MM.1S (cell line): Measurements from ENCODE around the gene FAM32A.

Experiments used
- DNase-seq: peaks from one replicate; pipeline ENCODE4 v3.0.0-alpha.2; 2015
- H2AFZ ChIP-seq: fragments of 300-600 bp; sonication (generic); 2 replicates; pipeline ENCODE4 v1.6.0; 2016; ENCODE audit warnings: antibody characterized with exemption, low read length
- H3F3A ChIP-seq: fragments of 300-600 bp; sonication (generic); 2 replicates; pipeline ENCODE4 v1.6.1; 2016; ENCODE audit warnings: mild to moderate bottlenecking, antibody characterized with exemption, low read length, moderate library complexity, mixed read lengths; ENCODE audit not compliant: insufficient read depth
- H3K27ac ChIP-seq: fragments of 300-600 bp; sonication (generic); 2 replicates; pipeline ENCODE4 v1.5.1; 2016; ENCODE audit warnings: mild to moderate bottlenecking, low read length
- H3K27me3 ChIP-seq: fragments of 300-600 bp; sonication (generic); replicated peaks from 2 replicates; pipeline ENCODE4 v1.6.0; 2016; ENCODE audit warnings: low read length; ENCODE audit not compliant: insufficient read depth
- H3K36me3 ChIP-seq: fragments of 300-600 bp; sonication (generic); replicated peaks from 2 replicates; pipeline ENCODE4 v1.6.1; 2016; ENCODE audit warnings: mild to moderate bottlenecking, low read length, mixed read lengths; ENCODE audit not compliant: insufficient read depth
- H3K4me1 ChIP-seq: fragments of 300-600 bp; sonication (generic); 2 replicates; pipeline ENCODE4 v1.6.1; 2016; ENCODE audit warnings: low read length, mixed read lengths
- H3K4me2 ChIP-seq: fragments of 300-600 bp; sonication (generic); 2 replicates; pipeline ENCODE4 v1.6.0; 2016; ENCODE audit warnings: low read depth, low read length
- H3K4me3 ChIP-seq: fragments of 300-600 bp; sonication (generic); 2 replicates; pipeline ENCODE4 v1.5.1; 2016; ENCODE audit warnings: low read length, mixed read lengths
- H3K79me2 ChIP-seq: fragments of 300-600 bp; sonication (generic); 2 replicates; pipeline ENCODE4 v1.6.1; 2016; ENCODE audit warnings: mixed run types, low read length, mixed read lengths
- H3K9ac ChIP-seq: fragments of 300-600 bp; sonication (generic); 2 replicates; pipeline ENCODE4 v1.6.1; 2016; ENCODE audit warnings: low read length, mixed read lengths
- H3K9me2 ChIP-seq: fragments of 300-600 bp; sonication (generic); replicated peaks from 2 replicates; pipeline ENCODE4 v1.6.1; 2016; ENCODE audit warnings: mild to moderate bottlenecking, low read length, mixed read lengths; ENCODE audit not compliant: insufficient read depth
- H3K9me3 ChIP-seq: fragments of 300-600 bp; sonication (generic); replicated peaks from 2 replicates; pipeline ENCODE4 v1.6.1; 2016; ENCODE audit warnings: mild to moderate bottlenecking, low read length, mixed read lengths; ENCODE audit not compliant: insufficient read depth
- H4K20me1 ChIP-seq: fragments of 300-600 bp; sonication (generic); 2 replicates; pipeline ENCODE4 v1.6.1; 2016; ENCODE audit warnings: mild to moderate bottlenecking, low read length, moderate library complexity, mixed read lengths; ENCODE audit not compliant: insufficient read depth
- EZH2 ChIP-seq: fragments of 300-600 bp; sonication (generic); optimal IDR thresholded peaks from 2 replicates; pipeline ENCODE3; 2017; ENCODE audit warnings: low read depth, mild to moderate bottlenecking, antibody characterized with exemption, low read length, mixed read lengths
- EZH2phosphoT487 ChIP-seq: fragments of 300-600 bp; sonication (generic); IDR thresholded peaks from 2 replicates; pipeline ENCODE4 v1.6.1; 2018; ENCODE audit warnings: antibody characterized with exemption, low read length
- TF ChIP-seq, protein P1 (sequence below): fragments of 300-600 bp; sonication (generic); IDR thresholded peaks from 2 replicates; pipeline ENCODE4 v1.5.1; 2016; ENCODE audit warnings: antibody characterized with exemption, low read length, mixed read lengths

The FAM32A gene

DNA sequence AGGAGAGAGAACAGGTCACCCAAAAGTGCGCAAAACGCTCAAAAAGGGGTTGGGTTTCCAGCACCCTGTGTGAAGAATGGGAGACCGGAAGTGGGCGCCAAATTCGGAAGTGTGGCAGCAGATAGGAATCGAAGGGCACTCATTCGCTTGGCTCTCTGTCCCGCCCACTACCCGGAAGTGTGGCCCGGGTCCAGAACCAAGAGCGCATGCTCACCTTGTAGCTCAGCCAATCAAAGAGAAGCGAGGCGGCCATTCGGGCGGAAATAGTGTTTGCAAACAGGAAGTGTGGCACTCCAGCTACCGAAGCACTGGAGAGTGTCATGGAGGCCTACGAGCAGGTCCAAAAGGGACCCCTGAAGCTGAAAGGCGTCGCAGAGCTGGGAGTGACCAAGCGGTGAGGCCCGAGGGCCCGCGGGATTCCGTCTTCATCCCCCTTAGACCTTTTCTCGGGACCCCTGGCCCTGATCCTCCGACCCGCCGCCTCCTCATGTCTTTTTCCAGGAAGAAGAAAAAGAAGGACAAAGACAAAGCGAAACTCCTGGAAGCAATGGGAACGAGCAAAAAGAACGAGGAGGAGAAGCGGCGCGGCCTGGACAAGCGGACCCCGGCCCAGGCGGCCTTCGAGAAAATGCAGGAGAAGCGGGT, at the start of gene FAM32A:
Gene FAM32A (plus strand): TSS at position 288 of the 645 bp plus-strand sequence. CDS start 33 bp downstream, at position 321.
- DNase-seq: peak; percentile 99
- H3K36me3 ChIP-seq: peaks cover 1% of the 10 kb centered on the region; the same call in 1 of the 2 replicates
- peaks cover 29% of the 10 kb centered on the region for H3K79me2 ChIP-seq
- H4K20me1 ChIP-seq: no peaks in the 10 kb centered on the region
- no peaks in the 10 kb centered on the region for H3K9me3 ChIP-seq
- peak within 1 kb of the TSS; percentile 18; the same call in 1 of the 2 replicates for H3K27ac ChIP-seq
- H3F3A ChIP-seq: peaks cover 12% of the 10 kb centered on the region
- no peaks in the 10 kb centered on the region for H3K4me1 ChIP-seq
- H2AFZ ChIP-seq: peak within 1 kb of the TSS; percentile 92
- H3K9me2 ChIP-seq: no peaks in the 10 kb centered on the region
- peak within 1 kb of the TSS; percentile 97 for H3K4me2 ChIP-seq
- TF ChIP-seq EZH2phosphoT487 (no peak), EZH2 (no peak)
- TF ChIP-seq, protein P1, sequence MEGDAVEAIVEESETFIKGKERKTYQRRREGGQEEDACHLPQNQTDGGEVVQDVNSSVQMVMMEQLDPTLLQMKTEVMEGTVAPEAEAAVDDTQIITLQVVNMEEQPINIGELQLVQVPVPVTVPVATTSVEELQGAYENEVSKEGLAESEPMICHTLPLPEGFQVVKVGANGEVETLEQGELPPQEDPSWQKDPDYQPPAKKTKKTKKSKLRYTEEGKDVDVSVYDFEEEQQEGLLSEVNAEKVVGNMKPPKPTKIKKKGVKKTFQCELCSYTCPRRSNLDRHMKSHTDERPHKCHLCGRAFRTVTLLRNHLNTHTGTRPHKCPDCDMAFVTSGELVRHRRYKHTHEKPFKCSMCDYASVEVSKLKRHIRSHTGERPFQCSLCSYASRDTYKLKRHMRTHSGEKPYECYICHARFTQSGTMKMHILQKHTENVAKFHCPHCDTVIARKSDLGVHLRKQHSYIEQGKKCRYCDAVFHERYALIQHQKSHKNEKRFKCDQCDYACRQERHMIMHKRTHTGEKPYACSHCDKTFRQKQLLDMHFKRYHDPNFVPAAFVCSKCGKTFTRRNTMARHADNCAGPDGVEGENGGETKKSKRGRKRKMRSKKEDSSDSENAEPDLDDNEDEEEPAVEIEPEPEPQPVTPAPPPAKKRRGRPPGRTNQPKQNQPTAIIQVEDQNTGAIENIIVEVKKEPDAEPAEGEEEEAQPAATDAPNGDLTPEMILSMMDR: no peak
- H3K27me3 ChIP-seq: no peaks in the 10 kb centered on the region
- peak within 1 kb of the TSS; percentile 93 for H3K4me3 ChIP-seq
- peak within 1 kb of the TSS; percentile 86 for H3K9ac ChIP-seq

DNA sequence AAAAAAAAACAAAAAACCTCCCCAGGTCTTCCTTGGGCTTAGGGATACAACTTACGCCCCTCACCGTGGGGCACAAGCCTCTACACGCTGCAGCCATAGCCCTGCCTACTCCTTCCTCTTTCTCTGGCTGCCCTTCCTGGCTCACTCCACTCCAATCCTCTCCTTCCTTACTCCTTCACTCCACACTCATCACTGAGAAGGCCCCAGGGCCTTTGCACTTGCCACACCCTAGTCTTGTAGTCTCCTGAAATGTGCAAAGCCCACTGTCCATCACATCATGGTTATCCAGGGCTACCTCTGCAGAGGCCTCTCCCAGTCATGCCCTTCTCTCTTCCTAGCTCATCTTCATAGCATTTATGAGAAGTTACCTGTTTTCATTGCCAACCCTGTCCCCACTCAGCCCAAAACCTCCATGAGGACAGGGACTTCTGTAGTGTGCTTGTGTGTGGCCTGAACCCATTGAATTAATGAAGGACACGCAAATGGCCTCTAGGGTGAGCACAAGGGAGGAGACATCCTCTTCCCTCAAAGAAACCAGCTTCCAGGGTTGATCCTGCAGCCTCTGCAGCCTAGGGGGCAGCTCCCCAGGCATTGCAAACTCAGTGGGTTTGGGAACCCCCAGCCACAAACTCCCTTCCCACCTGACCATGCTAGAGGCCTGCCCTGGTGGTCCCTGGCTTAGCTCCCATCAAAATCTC, 49.6 kb upstream of the FAM32A start:
- Histone ChIP-seq H3K27me3 (no peaks in the 10 kb centered on the region), H3K9ac (no peak overlapping the region), H3K9me2 (no peaks in the 10 kb centered on the region), H3K36me3 (peaks cover 12% of the 10 kb centered on the region), H3K79me2 (peaks cover 31% of the 10 kb centered on the region), H3F3A (peaks cover 47% of the 10 kb centered on the region), H4K20me1 (no peaks in the 10 kb centered on the region), H3K9me3 (no peaks in the 10 kb centered on the region), H3K4me3 (no peak overlapping the region), H3K27ac (peak overlapping the region; percentile 92; the same call in 1 of the 2 replicates), H3K4me1 (peaks cover 40% of the 10 kb centered on the region), H2AFZ (no peak overlapping the region), H3K4me2 (no peak overlapping the region)
- no peak for DNase-seq
- TF ChIP-seq EZH2 (no peak), EZH2phosphoT487 (no peak)
- TF ChIP-seq, protein P1: no peak

- DNase-seq: no peak
- Histone ChIP-seq H3K36me3 (peaks cover 12% of the 10 kb centered on the region), H3K9me3 (no peaks in the 10 kb centered on the region), H3K27me3 (no peaks in the 10 kb centered on the region), H3K9me2 (no peaks in the 10 kb centered on the region), H3K4me2 (no peak overlapping the region), H3F3A (peaks cover 50% of the 10 kb centered on the region), H3K9ac (no peak overlapping the region), H2AFZ (no peak overlapping the region), H3K27ac (no peak overlapping the region), H3K79me2 (peaks cover 23% of the 10 kb centered on the region), H4K20me1 (no peaks in the 10 kb centered on the region), H3K4me3 (no peak overlapping the region), H3K4me1 (peaks cover 48% of the 10 kb centered on the region)
- TF ChIP-seq EZH2 (no peak), EZH2phosphoT487 (no peak)
- TF ChIP-seq, protein P1: no peak
Observed at GRCh38 chr19:16136185-16136999, 48.8 kb upstream of the FAM32A start.
